ENCODE measurements around the gene INTS6L.

DNA sequence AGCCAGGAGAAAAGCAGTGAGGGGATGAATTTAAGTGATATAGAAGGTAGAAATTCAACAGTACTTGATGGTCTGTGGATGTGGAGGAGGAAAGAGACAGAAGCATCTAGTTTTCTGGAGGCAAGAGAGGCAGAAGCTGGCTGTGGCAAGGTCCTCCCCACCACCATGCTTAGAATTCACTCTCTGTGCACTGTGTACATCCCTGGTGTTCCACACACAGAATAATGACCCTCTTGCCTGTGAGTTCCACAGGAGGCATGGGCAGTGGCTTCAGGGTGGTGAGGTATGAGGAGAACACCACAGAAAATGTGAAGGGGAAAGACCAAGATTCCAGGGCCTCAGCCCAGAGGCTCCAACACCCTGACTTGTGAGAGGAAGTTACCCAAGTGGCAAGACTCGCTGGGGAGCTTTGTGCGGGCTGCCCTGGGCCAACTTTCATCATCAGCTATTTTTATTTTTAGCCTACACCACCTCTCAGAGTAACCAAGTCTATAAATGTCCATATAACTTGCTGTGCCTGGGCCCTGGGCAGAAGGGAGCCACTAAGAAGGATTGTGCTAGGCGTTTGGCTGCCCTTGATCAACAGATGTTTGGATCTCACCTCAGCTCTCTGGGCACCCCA is 7.8 kb upstream of the INTS6L start:
- TF ChIP-seq POLR2A (IDR thresholded peaks at IDR 0.05; ENCODE audit: low read length): no peak
- no peak for TF ChIP-seq GATA1 (IDR thresholded peaks at IDR 0.05; ENCODE audit: low read depth, low read length)
